ENCODE measurements around the gene AFM. TPM values are rescaled to one million over a fixed set of nuclear protein-coding genes. Genes with fewer than 3 reads are reported as not detected.

The AFM gene
- total and polyA plus RNA-seq, 2 donors (not counting 1 experiment from before 2014, with no cell fraction given): not detected

DNA sequence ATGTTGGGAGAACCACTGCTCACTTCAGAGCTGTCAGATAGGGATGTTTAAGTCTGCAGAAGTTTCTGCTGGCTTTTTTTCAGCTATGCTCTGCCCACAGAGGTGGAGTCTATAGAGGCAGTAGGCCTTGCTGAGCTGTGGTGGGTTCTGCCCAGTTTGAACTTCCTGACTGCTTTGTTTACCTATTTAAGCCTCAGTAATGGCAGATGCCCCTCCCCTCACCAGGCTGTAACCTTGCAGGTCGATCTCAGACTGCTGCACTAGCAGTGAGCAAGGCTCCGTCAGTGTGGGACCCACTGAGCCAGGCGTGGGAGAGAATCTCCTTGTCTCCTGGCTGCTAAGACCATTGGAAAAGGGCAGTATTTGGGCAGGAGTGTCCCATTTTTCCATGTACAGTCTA is 36.8 kb downstream of the AFM start:
- CTCF ChIA-PET: no interaction called here
- H3K27ac Mint-ChIP-seq: no peak overlapping the region

GRCh38 chr4:73520821-73521220 is 39.3 kb downstream of the AFM start:
- Histone ChIP-seq H3K9ac (ENCODE audit: low read length) (no peak overlapping the region), H4K20me1 (ENCODE audit: control insufficient read depth, insufficient read depth, low read length, poor library complexity, severe bottlenecking) (no peaks in the 10 kb centered on the region), H2AFZ (ENCODE audit: insufficient read depth, low read depth, low read length, poor library complexity, severe bottlenecking) (no peak overlapping the region), H3K4me1 (ENCODE audit: control insufficient read depth in 2 of 2, insufficient read depth in 2 of 2, low read length in 2 of 2) (no peaks in the 10 kb centered on the region), H3K9me3 (ENCODE audit: control extremely low read depth in 1 of 3, control insufficient read depth in 2 of 3, insufficient read depth in 1 of 3, low read length in 2 of 3) (no peaks in the 10 kb centered on the region), H3K4me3 (ENCODE audit: control extremely low read depth in 1 of 5, extremely low read depth in 1 of 5, insufficient read depth in 1 of 5, low read depth in 2 of 5, low read length in 4 of 5) (no peak overlapping the region), H3K79me2 (ENCODE audit: control insufficient read depth, insufficient read depth, low read length) (no peaks in the 10 kb centered on the region), H3K36me3 (replicated peaks in 1 of 2; ENCODE audit: control extremely low read depth in 1 of 2, control insufficient read depth in 1 of 2, extremely low read depth in 1 of 2, insufficient read depth in 2 of 2, low read length in 1 of 2) (no peaks in the 10 kb centered on the region), H3K4me2 (replicated peaks; ENCODE audit: low read depth, low read length, poor library complexity, severe bottlenecking) (no peak overlapping the region), H3K27ac (ENCODE audit: low read length in 2 of 2) (no peak overlapping the region), H3K27me3 (replicated peaks in 1 of 4; ENCODE audit: control extremely low read depth in 1 of 4, control insufficient read depth in 3 of 4, insufficient read depth in 4 of 4, low read length in 3 of 4) (no peaks in the 10 kb centered on the region)
- WGBS (ENCODE audit: insufficient coverage): 47% methylated on average over 4 of the region's 4 CpGs
- DNase-seq (no peak), ATAC-seq (ENCODE audit: low read depth) (peak; percentile 21)
- intact Hi-C loops (cut with micrococcal nuclease): no loop called here
- Mint-ChIP-seq H3K27me3 (peaks cover 41% of the 10 kb centered on the region), H3K4me3 (no peak overlapping the region), H3K27ac (no peak overlapping the region), H3K4me1 (no peaks in the 10 kb centered on the region), H3K9me3 (ENCODE audit: insufficient read depth) (no peaks in the 10 kb centered on the region)
- ChIA-PET POLR2A (no interaction called here), CTCF (no interaction called here)
- TF ChIP-seq EZH2 (IDR thresholded peaks at IDR 0.05; ENCODE audit: borderline replicate concordance, insufficient read depth, low read depth, low read length, poor library complexity, severe bottlenecking) (no peak), CTCF (IDR thresholded peaks at IDR 0.05) (no peak)

More for the DNA sequence above, 36.8 kb downstream of the AFM start:
- H3K4me3 ChIP-seq (ENCODE audit: control extremely low read depth in 1 of 5, extremely low read depth in 1 of 5, insufficient read depth in 1 of 5, low read depth in 2 of 5, low read length in 4 of 5): no peak overlapping the region
- DNase-seq: no peak
- Mint-ChIP-seq H3K27me3 (peaks cover 40% of the 10 kb centered on the region), H3K9me3 (ENCODE audit: insufficient read depth) (no peaks in the 10 kb centered on the region), H3K4me3 (no peak overlapping the region), H3K4me1 (no peaks in the 10 kb centered on the region)
- H3K9me3 ChIP-seq (ENCODE audit: control extremely low read depth in 1 of 3, control insufficient read depth in 2 of 3, insufficient read depth in 1 of 3, low read length in 2 of 3): no peaks in the 10 kb centered on the region
- 100% methylated on average over 1 of the region's 3 CpGs for WGBS (ENCODE audit: insufficient coverage)
- H3K36me3 ChIP-seq (replicated peaks in 1 of 2; ENCODE audit: control extremely low read depth in 1 of 2, control insufficient read depth in 1 of 2, extremely low read depth in 1 of 2, insufficient read depth in 2 of 2, low read length in 1 of 2): no peaks in the 10 kb centered on the region
- H2AFZ ChIP-seq (ENCODE audit: insufficient read depth, low read depth, low read length, poor library complexity, severe bottlenecking): no peak overlapping the region
- no peak overlapping the region for H3K27ac ChIP-seq (ENCODE audit: low read length in 2 of 2)
- no peaks in the 10 kb centered on the region for H3K4me1 ChIP-seq (ENCODE audit: control insufficient read depth in 2 of 2, insufficient read depth in 2 of 2, low read length in 2 of 2)
- POLR2A ChIA-PET: no interaction called here
- H3K27me3 ChIP-seq (replicated peaks in 1 of 4; ENCODE audit: control extremely low read depth in 1 of 4, control insufficient read depth in 3 of 4, insufficient read depth in 4 of 4, low read length in 3 of 4): no peaks in the 10 kb centered on the region
- H4K20me1 ChIP-seq (ENCODE audit: control insufficient read depth, insufficient read depth, low read length, poor library complexity, severe bottlenecking): no peaks in the 10 kb centered on the region
- ATAC-seq (ENCODE audit: low read depth): no peak
- TF ChIP-seq EZH2 (IDR thresholded peaks at IDR 0.05; ENCODE audit: borderline replicate concordance, insufficient read depth, low read depth, low read length, poor library complexity, severe bottlenecking) (no peak), CTCF (IDR thresholded peaks at IDR 0.05) (no peak)
- no peak overlapping the region for H3K9ac ChIP-seq (ENCODE audit: low read length)
- H3K4me2 ChIP-seq (replicated peaks; ENCODE audit: low read depth, low read length, poor library complexity, severe bottlenecking): no peak overlapping the region
- no peaks in the 10 kb centered on the region for H3K79me2 ChIP-seq (ENCODE audit: control insufficient read depth, insufficient read depth, low read length)
- intact Hi-C loops (cut with micrococcal nuclease): no loop called here
